OCI-LY3 (cell line): ENCODE data around the gene LTBP2.

ENCODE experiments used
- H2AFZ ChIP-seq: fragments of 200-600, 300-600 bp; shearing (Covaris generic); 2 replicates; pipeline ENCODE4 v1.6.0; 2014; ENCODE audit warnings: antibody characterized with exemption, low read depth, low read length
- H3K27ac ChIP-seq: fragments of 200-600, 300-600 bp; sonication (generic); 2 replicates; pipeline ENCODE4 v1.5.1; 2014; ENCODE audit warnings: mild to moderate bottlenecking, low read length, moderate library complexity, mixed read lengths
- H3K27me3 ChIP-seq: fragments of 200-600, 300-600 bp; sonication (generic); 2 replicates; pipeline ENCODE4 v1.6.1; 2014; ENCODE audit warnings: low read depth, low read length, mixed read lengths
- H3K36me3 ChIP-seq: fragments of 200-600, 300-600 bp; sonication (generic); replicated peaks from 2 replicates; pipeline ENCODE3; 2014; ENCODE audit warnings: low read depth, low read length, mixed read lengths
- H3K4me1 ChIP-seq: fragments of 300-600, 200-600 bp; sonication (generic); 2 replicates; pipeline ENCODE4 v1.6.1; 2014; ENCODE audit warnings: low read length, mixed read lengths
- H3K4me2 ChIP-seq: fragments of 200-600, 300-600 bp; sonication (generic); 2 replicates; pipeline ENCODE4 v1.6.1; 2014; ENCODE audit warnings: low read length, mixed read lengths
- H3K4me3 ChIP-seq: fragments of 300-600, 200-600 bp; sonication (generic); 2 replicates; pipeline ENCODE4 v1.5.1; 2014; ENCODE audit warnings: antibody characterized with exemption, mild to moderate bottlenecking, low read length, moderate library complexity
- H3K79me2 ChIP-seq: fragments of 300-600, 200-600 bp; shearing (Covaris generic); 2 replicates; pipeline ENCODE4 v1.6.1; 2014; ENCODE audit warnings: mild to moderate bottlenecking, low read length, mixed read lengths
- H3K9ac ChIP-seq: fragments of 300-600, 200-600 bp; shearing (Covaris generic); 2 replicates; pipeline ENCODE4 v1.6.0; 2014; ENCODE audit warnings: mild to moderate bottlenecking, low read length, moderate library complexity
- H3K9me3 ChIP-seq: fragments of 200-600, 300-600 bp; shearing (Covaris generic); 2 replicates; pipeline ENCODE4 v1.6.1; 2014; ENCODE audit warnings: low read length, mixed read lengths; ENCODE audit not compliant: insufficient read depth
- H4K20me1 ChIP-seq: fragments of 200-600, 300-600 bp; sonication (generic); 2 replicates; pipeline ENCODE4 v1.6.1; 2016; ENCODE audit warnings: low read length, mixed read lengths; ENCODE audit not compliant: insufficient read depth
- CTCF ChIP-seq: fragments of 200-600, 300-600 bp; sonication (generic); IDR thresholded peaks from 2 replicates; pipeline ENCODE4 v1.5.1; 2014; ENCODE audit warnings: antibody characterized with exemption, low read length, low read depth
- EZH2phosphoT487 ChIP-seq: fragments of 200-600 bp; shearing (Covaris generic); IDR thresholded peaks from 2 replicates; pipeline ENCODE4 v1.6.1; 2018; ENCODE audit warnings: antibody characterized with exemption, mixed run types, low read depth

The LTBP2 gene

GRCh38 chr14:74637178-74637550 lies 25.1 kb upstream of the LTBP2 start:
- TF ChIP-seq CTCF, result no peak
- no peak overlapping the region for H3K9ac ChIP-seq
- H3K4me1 ChIP-seq, result peaks cover 11% of the 10 kb centered on the region
- H3K9me3 ChIP-seq, result no peaks in the 10 kb centered on the region
- H3K27ac ChIP-seq, result no peak overlapping the region
- no peak overlapping the region for H3K4me2 ChIP-seq
- no peaks in the 10 kb centered on the region for H4K20me1 ChIP-seq
- H3K4me3 ChIP-seq, result no peak overlapping the region
- H2AFZ ChIP-seq, result no peak overlapping the region
- no peaks in the 10 kb centered on the region for H3K36me3 ChIP-seq
- H3K27me3 ChIP-seq, result 0 out of 2 replicates have a peak, but pooled peaks cover 13% of the 10 kb centered on the region
- no peaks in the 10 kb centered on the region for H3K79me2 ChIP-seq

- Histone ChIP-seq H3K79me2 (no peaks in the 10 kb centered on the region), H3K9me3 (no peaks in the 10 kb centered on the region), H3K4me1 (peaks cover 11% of the 10 kb centered on the region), H3K4me3 (no peak overlapping the region), H3K9ac (no peak overlapping the region), H3K36me3 (no peaks in the 10 kb centered on the region), H2AFZ (no peak overlapping the region), H3K27ac (no peak overlapping the region), H4K20me1 (no peaks in the 10 kb centered on the region), H3K4me2 (no peak overlapping the region), H3K27me3 (0 out of 2 replicates have a peak, but pooled peaks cover 13% of the 10 kb centered on the region)
- TF ChIP-seq CTCF (no peak), EZH2phosphoT487 (no peak)
These were observed 24.6 kb upstream of the LTBP2 start for GRCh38 chr14:74636424-74637177.

GRCh38 chr14:74635847-74636246 lies 23.8 kb upstream of the LTBP2 start:
- 0 out of 2 replicates have a peak, but pooled peaks cover 13% of the 10 kb centered on the region for H3K27me3 ChIP-seq
- H3K9me3 ChIP-seq, result no peaks in the 10 kb centered on the region
- no peak overlapping the region for H3K4me2 ChIP-seq
- no peaks in the 10 kb centered on the region for H3K79me2 ChIP-seq
- H3K4me3 ChIP-seq, result no peak overlapping the region
- H3K27ac ChIP-seq, result no peak overlapping the region
- no peak overlapping the region for H3K9ac ChIP-seq
- H3K36me3 ChIP-seq, result no peaks in the 10 kb centered on the region
- H3K4me1 ChIP-seq, result peaks cover 11% of the 10 kb centered on the region
- no peaks in the 10 kb centered on the region for H4K20me1 ChIP-seq
- H2AFZ ChIP-seq, result no peak overlapping the region
- TF ChIP-seq CTCF, result no peak
- TF ChIP-seq EZH2phosphoT487, result no peak

- no peak overlapping the region for H3K4me3 ChIP-seq
- H3K27ac ChIP-seq, result no peak overlapping the region
- H3K27me3 ChIP-seq, result 0 out of 2 replicates have a peak, but pooled peaks cover 13% of the 10 kb centered on the region
- peaks cover 11% of the 10 kb centered on the region for H3K4me1 ChIP-seq
- no peaks in the 10 kb centered on the region for H3K9me3 ChIP-seq
- no peak for TF ChIP-seq EZH2phosphoT487
- no peak for TF ChIP-seq CTCF
- no peak overlapping the region for H2AFZ ChIP-seq
- no peaks in the 10 kb centered on the region for H3K36me3 ChIP-seq
- no peaks in the 10 kb centered on the region for H3K79me2 ChIP-seq
- H4K20me1 ChIP-seq, result no peaks in the 10 kb centered on the region
- H3K4me2 ChIP-seq, result no peak overlapping the region
- no peak overlapping the region for H3K9ac ChIP-seq
These were observed 22.9 kb upstream of the LTBP2 start for GRCh38 chr14:74634964-74635363.
